CD4-positive, alpha-beta T cell treated with Interleukin-15 for 4 hours (primary cell): ENCODE measurements around the gene YBX2.

Source experiments
- DNase-seq: peaks from one replicate; pipeline ENCODE4 v3.0.0-alpha.2; 2020; ENCODE audit warnings: low spot score

The YBX2 gene

DNA sequence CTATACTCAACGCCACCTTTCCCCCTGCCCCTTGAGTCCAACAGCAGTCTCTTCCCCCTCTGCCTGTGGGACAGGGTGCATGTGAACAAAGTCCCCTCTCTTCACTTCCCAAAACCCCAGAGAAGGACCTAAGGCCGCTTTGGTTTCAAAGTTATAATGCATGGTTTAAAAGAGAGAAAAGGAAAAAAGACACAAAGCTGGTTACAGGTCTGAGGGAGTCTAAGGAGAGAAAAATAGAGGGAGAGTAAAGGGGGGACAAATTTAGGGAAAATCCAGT lies 51.0 kb downstream of the YBX2 start:
- DNase-seq: no peak

- peak; percentile 92 for DNase-seq
These were observed 51.6 kb downstream of the YBX2 start for GRCh38 chr17:7242717-7243452.

DNA sequence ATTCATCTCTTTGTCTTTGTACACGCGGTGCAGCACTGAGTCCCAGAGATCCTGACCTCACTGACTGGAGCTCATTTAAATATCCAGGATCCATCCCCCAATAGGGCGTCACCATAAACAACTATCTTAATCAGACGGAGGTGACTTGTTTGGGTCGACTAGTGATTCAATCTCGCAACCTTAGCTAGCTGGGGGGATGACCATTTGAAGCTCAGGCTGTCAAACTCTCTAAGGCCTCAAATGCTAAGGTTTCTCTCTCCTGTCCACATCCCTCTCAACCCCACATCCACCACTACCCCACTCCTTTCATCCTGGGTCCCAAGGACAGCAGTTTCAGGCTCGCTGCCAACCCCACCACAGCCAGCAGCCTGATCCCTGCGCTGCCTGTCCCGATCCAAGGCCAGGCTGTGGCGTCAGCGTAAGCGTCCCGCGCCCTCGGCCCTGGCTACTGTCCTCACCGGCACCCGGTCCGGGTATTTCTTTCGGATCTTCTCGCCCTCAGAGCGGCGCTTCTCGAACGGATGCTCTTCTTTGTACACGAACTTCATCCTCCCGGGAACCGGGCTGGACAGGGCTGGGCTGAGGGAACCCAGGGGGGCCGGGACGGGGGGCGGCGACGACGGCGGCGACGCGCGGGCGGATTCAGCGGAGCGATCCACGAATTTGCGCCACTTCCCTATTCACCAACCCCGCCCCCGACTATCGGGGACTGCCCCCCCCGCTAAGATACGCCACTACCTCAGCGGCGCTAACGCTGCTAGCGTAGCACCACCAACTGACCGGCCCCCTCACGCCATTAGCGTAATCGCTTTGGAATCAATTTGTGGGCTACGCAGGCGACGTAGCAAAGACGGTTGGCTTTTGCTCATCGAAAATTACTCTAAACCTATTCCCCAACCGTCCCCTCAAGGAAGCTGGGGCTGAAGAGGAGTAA lies 52.4 kb downstream of the YBX2 start, which contains the start of gene GABARAP:
Gene GABARAP, minus strand, starts transcription at position 667 of the 934 bp plus-strand sequence. Its CDS starts 119 bp downstream, at position 548.
- peak; percentile 93 for DNase-seq

GRCh38 chr17:7241090-7241733 lies 53.2 kb downstream of the YBX2 start:
- DNase-seq: no peak

GRCh38 chr17:7240375-7240774 lies 54.1 kb downstream of the YBX2 start:
- no peak for DNase-seq

GRCh38 chr17:7239091-7240027 lies 55.1 kb downstream of the YBX2 start, which contains the start of gene PHF23:
Gene PHF23, minus strand, starts transcription at chr17:7239457. Its CDS starts 178 bp downstream, at chr17:7239279.
- peak; percentile 99 for DNase-seq

GRCh38 chr17:7238420-7239090 lies 55.9 kb downstream of the YBX2 start:
- DNase-seq: no peak
